IPS DF 6.9 (cell line): ENCODE measurements around the gene HLA-DOB.

Source experiments
- DNase-seq: peaks from one replicate; pipeline ENCODE4 v3.0.0-alpha.2; 2013; ENCODE audit warnings: low read depth, low spot score
- H3K27ac ChIP-seq: one replicate; pipeline ENCODE4 v1.5.1; 2013; ENCODE audit warnings: low read length, control low read depth
- H3K27me3 ChIP-seq: 2 replicates; pipeline ENCODE4 v1.6.1; 2013; ENCODE audit warnings: mild to moderate bottlenecking, low read length; ENCODE audit not compliant: control insufficient read depth, insufficient read depth
- H3K36me3 ChIP-seq: 2 replicates; pipeline ENCODE4 v1.6.1; 2013; ENCODE audit warnings: low read length; ENCODE audit not compliant: control insufficient read depth, insufficient read depth
- H3K4me1 ChIP-seq: 2 replicates; pipeline ENCODE4 v1.6.1; 2013; ENCODE audit warnings: low read length; ENCODE audit not compliant: control insufficient read depth, insufficient read depth
- H3K4me3 ChIP-seq: 2 replicates; pipeline ENCODE4 v1.5.1; 2013; ENCODE audit warnings: mild to moderate bottlenecking, low read length
- H3K9me3 ChIP-seq: 2 replicates; pipeline ENCODE4 v1.6.1; 2013; ENCODE audit warnings: low read length, inconsistent platforms; ENCODE audit not compliant: control insufficient read depth, insufficient read depth
- WGBS: extraction: QIAGEN DNeasy Blood & Tissue Kit; methylation state at CpG from one replicate; pipeline ENCODE4 v1.1.7; 2013; ENCODE audit warnings: mixed read lengths, missing lambda C conversion rate; ENCODE audit not compliant: insufficient read length, insufficient coverage; 5-methylcytosine and 5-hydroxymethylcytosine counted together

The HLA-DOB gene

GRCh38 chr6:32843331-32843978 lies 26.7 kb upstream of the HLA-DOB start:
- WGBS: no CpG with 5 or more reads among the region's 28 CpGs
- Histone ChIP-seq H3K27me3 (no peaks in the 10 kb centered on the region), H3K36me3 (no peaks in the 10 kb centered on the region), H3K27ac (no peak overlapping the region), H3K4me3 (peak overlapping the region; percentile 67; the same call in 1 of the 2 replicates), H3K9me3 (no peaks in the 10 kb centered on the region), H3K4me1 (no peaks in the 10 kb centered on the region)
- DNase-seq: no peak

GRCh38 chr6:32842690-32843089 lies 25.9 kb upstream of the HLA-DOB start:
- Histone ChIP-seq H3K4me3 (no peak overlapping the region), H3K4me1 (no peaks in the 10 kb centered on the region), H3K36me3 (no peaks in the 10 kb centered on the region), H3K27me3 (no peaks in the 10 kb centered on the region), H3K9me3 (no peaks in the 10 kb centered on the region), H3K27ac (no peak overlapping the region)
- no peak for DNase-seq
- no CpG with 5 or more reads among the region's 8 CpGs for WGBS

GRCh38 chr6:32842021-32842650 lies 25.3 kb upstream of the HLA-DOB start:
- H3K4me1 ChIP-seq: no peaks in the 10 kb centered on the region
- no CpG with 5 or more reads among the region's 6 CpGs for WGBS
- H3K27me3 ChIP-seq: no peaks in the 10 kb centered on the region

GRCh38 chr6:32840604-32841246 lies 23.9 kb upstream of the HLA-DOB start:
- no peaks in the 10 kb centered on the region for H3K36me3 ChIP-seq
- no peak overlapping the region for H3K4me3 ChIP-seq
- H3K4me1 ChIP-seq: no peaks in the 10 kb centered on the region
- H3K27ac ChIP-seq: no peak overlapping the region
- WGBS: no CpG with 5 or more reads among the region's 9 CpGs
- H3K27me3 ChIP-seq: no peaks in the 10 kb centered on the region
- no peaks in the 10 kb centered on the region for H3K9me3 ChIP-seq
- no peak for DNase-seq

More at GRCh38 chr6:32842021-32842650, 25.3 kb upstream of the HLA-DOB start:
- H3K4me3 ChIP-seq: no peak overlapping the region
- H3K27ac ChIP-seq: no peak overlapping the region
- DNase-seq: no peak
- no peaks in the 10 kb centered on the region for H3K9me3 ChIP-seq
- no peaks in the 10 kb centered on the region for H3K36me3 ChIP-seq

- Histone ChIP-seq H3K4me3 (no peak overlapping the region), H3K9me3 (no peaks in the 10 kb centered on the region), H3K4me1 (no peaks in the 10 kb centered on the region), H3K27me3 (no peaks in the 10 kb centered on the region), H3K27ac (no peak overlapping the region), H3K36me3 (no peaks in the 10 kb centered on the region)
- no CpG with 5 or more reads among the region's 15 CpGs for WGBS
- no peak for DNase-seq
Observed at GRCh38 chr6:32839356-32839755, 22.6 kb upstream of the HLA-DOB start.

- Histone ChIP-seq H3K27me3 (no peaks in the 10 kb centered on the region), H3K4me1 (no peaks in the 10 kb centered on the region), H3K4me3 (peak within 1 kb of the TSS; percentile 68; the same call in 1 of the 2 replicates), H3K36me3 (no peaks in the 10 kb centered on the region), H3K27ac (no peak within 1 kb of the TSS), H3K9me3 (no peaks in the 10 kb centered on the region)
- DNase-seq: no peak
- WGBS: no CpG with 5 or more reads among the region's 57 CpGs
Observed at GRCh38 chr6:32838114-32838958, 21.5 kb upstream of the HLA-DOB start, which contains the start of gene TAP2. TAP2 (minus strand) TSS chr6:32838739; CDS start chr6:32838233, 506 bp downstream.

- Histone ChIP-seq H3K27ac (no peak overlapping the region), H3K4me3 (peak overlapping the region; percentile 68; the same call in 1 of the 2 replicates), H3K27me3 (no peaks in the 10 kb centered on the region), H3K36me3 (no peaks in the 10 kb centered on the region), H3K4me1 (no peaks in the 10 kb centered on the region), H3K9me3 (no peaks in the 10 kb centered on the region)
- no peak for DNase-seq
- WGBS: no CpG with 5 or more reads among the region's 12 CpGs
Observed at GRCh38 chr6:32837651-32838113, 20.9 kb upstream of the HLA-DOB start.

- H3K36me3 ChIP-seq: no peaks in the 10 kb centered on the region
- no peaks in the 10 kb centered on the region for H3K27me3 ChIP-seq
- no CpG with 5 or more reads among the region's 2 CpGs for WGBS
- H3K9me3 ChIP-seq: no peaks in the 10 kb centered on the region
- H3K27ac ChIP-seq: no peak overlapping the region
- DNase-seq: no peak
- no peak overlapping the region for H3K4me3 ChIP-seq
- no peaks in the 10 kb centered on the region for H3K4me1 ChIP-seq
Observed at GRCh38 chr6:32836873-32837272, 20.1 kb upstream of the HLA-DOB start.

- no peak for DNase-seq
- Histone ChIP-seq H3K4me3 (no peak overlapping the region), H3K9me3 (no peaks in the 10 kb centered on the region), H3K27ac (no peak overlapping the region), H3K36me3 (no peaks in the 10 kb centered on the region), H3K27me3 (no peaks in the 10 kb centered on the region), H3K4me1 (no peaks in the 10 kb centered on the region)
- no CpG with 5 or more reads among the region's 16 CpGs for WGBS
Observed at GRCh38 chr6:32835167-32835893, 18.5 kb upstream of the HLA-DOB start.
